Eye (tissue), 1 donor: ENCODE data around the gene MON1A.
A peak's percentile ranks its signal among the peaks of the same experiment; 100 is the strongest.
"Not testable (repeated sequence)": the region's sequence is repeated elsewhere in the genome, so short reads cannot be mapped to it uniquely, and the experiment has no call there.

Experiments
- DNase-seq: peaks from one replicate; pipeline ENCODE4 v3.0.0-alpha.2; 2015

MON1A gene

GRCh38 chr3:49917806-49918590, 11.6 kb downstream of the MON1A start:
- DNase-seq, result not testable (repeated sequence)

GRCh38 chr3:49916686-49917085, 12.9 kb downstream of the MON1A start:
- DNase-seq, result no peak

- DNase-seq, result no peak
These were observed 14.7 kb downstream of the MON1A start for GRCh38 chr3:49914906-49915305.

- DNase-seq, result no peak
These were observed 16.7 kb downstream of the MON1A start for GRCh38 chr3:49912881-49913281.

- DNase-seq, result no peak
These were observed 18.0 kb downstream of the MON1A start for GRCh38 chr3:49911611-49912010.

GRCh38 chr3:49911124-49911420, 18.5 kb downstream of the MON1A start:
- DNase-seq, result no peak

GRCh38 chr3:49910409-49911123, 19.0 kb downstream of the MON1A start:
- peak; percentile 60 for DNase-seq

- DNase-seq, result no peak
These were observed 21.0 kb downstream of the MON1A start for GRCh38 chr3:49908373-49909199.

GRCh38 chr3:49906073-49906743, 23.4 kb downstream of the MON1A start:
- DNase-seq, result peak; percentile 61

GRCh38 chr3:49904448-49904847, 25.2 kb downstream of the MON1A start:
- not testable (repeated sequence) for DNase-seq

GRCh38 chr3:49903451-49904424, 25.9 kb downstream of the MON1A start, which contains the start of gene MST1R:
TSS of gene MST1R (minus strand) at chr3:49903873. CDS start at chr3:49903609, 264 bp downstream.
- DNase-seq, result peak; percentile 70

- no peak for DNase-seq
These were observed 26.9 kb downstream of the MON1A start for GRCh38 chr3:49902511-49903345.

- no peak for DNase-seq
These were observed 28.0 kb downstream of the MON1A start for GRCh38 chr3:49901366-49902339.

GRCh38 chr3:49900491-49901153, 29.0 kb downstream of the MON1A start:
- no peak for DNase-seq

- DNase-seq, result peak; percentile 46
These were observed 29.8 kb downstream of the MON1A start for GRCh38 chr3:49899815-49900214.

GRCh38 chr3:49898991-49899390, 30.6 kb downstream of the MON1A start:
- no peak for DNase-seq

GRCh38 chr3:49896345-49896744, 33.3 kb downstream of the MON1A start:
- DNase-seq, result no peak

GRCh38 chr3:49895791-49896190, 33.8 kb downstream of the MON1A start:
- no peak for DNase-seq

- DNase-seq, result no peak
These were observed 40.3 kb downstream of the MON1A start for GRCh38 chr3:49889296-49889695.
